T-helper 9 cell (primary cell): ENCODE results near the gene C11orf24.
"Not testable (repeated sequence)": the region's sequence is repeated elsewhere in the genome, so short reads cannot be mapped to it uniquely, and the experiment has no call there.

ENCODE experiments used
- DNase-seq: peaks from one replicate; pipeline ENCODE4 v3.0.0-alpha.2; 2020
- total RNA-seq, 2 donors: gene quantifications; one replicate each; lab custom pipeline; 2026; lab: John Stamatoyannopoulos, UW

C11orf24 gene
- total RNA-seq = 4.8 to 14.1 reads per million in 2 donors

- DNase-seq = peak; percentile 94
Measured at GRCh38 chr11:68271781-68272608, at the start of gene C11orf24. TSS of gene C11orf24 (minus strand) at chr11:68271973. CDS start at chr11:68263767, 8,206 bp downstream.

GRCh38 chr11:68317147-68317785, 45.5 kb upstream of the C11orf24 start:
- no peak for DNase-seq

GRCh38 chr11:68315171-68315920, 43.6 kb upstream of the C11orf24 start:
- no peak for DNase-seq

- DNase-seq = no peak
Measured at GRCh38 chr11:68314203-68315170, 42.7 kb upstream of the C11orf24 start.

- no peak for DNase-seq
Measured at GRCh38 chr11:68313574-68314202, 41.9 kb upstream of the C11orf24 start.

GRCh38 chr11:68312780-68313573, 41.2 kb upstream of the C11orf24 start:
- no peak for DNase-seq

GRCh38 chr11:68312117-68312779, 40.5 kb upstream of the C11orf24 start, which contains the start of gene LRP5:
TSS of gene LRP5 (plus strand) at chr11:68312591. CDS start at chr11:68312715, 124 bp downstream.
- DNase-seq = no peak

GRCh38 chr11:68311160-68312116, 39.7 kb upstream of the C11orf24 start:
- no peak for DNase-seq

GRCh38 chr11:68309621-68310185, 37.9 kb upstream of the C11orf24 start:
- no peak for DNase-seq

- DNase-seq = no peak
Measured at GRCh38 chr11:68308068-68308467, 36.3 kb upstream of the C11orf24 start.

- no peak for DNase-seq
Measured at GRCh38 chr11:68306636-68307035, 34.9 kb upstream of the C11orf24 start.

GRCh38 chr11:68303982-68304780, 32.4 kb upstream of the C11orf24 start:
- DNase-seq = no peak

GRCh38 chr11:68303083-68303482, 31.3 kb upstream of the C11orf24 start:
- DNase-seq = no peak

- DNase-seq = no peak
Measured at GRCh38 chr11:68302670-68303069, 30.9 kb upstream of the C11orf24 start.

- no peak for DNase-seq
Measured at GRCh38 chr11:68302256-68302655, 30.5 kb upstream of the C11orf24 start.

GRCh38 chr11:68300076-68300830, 28.5 kb upstream of the C11orf24 start:
- DNase-seq = no peak

- not testable (repeated sequence) for DNase-seq
Measured at GRCh38 chr11:68299517-68299879, 27.7 kb upstream of the C11orf24 start.
